Pancreas (tissue), 10 donors: ENCODE data around the gene CENPA. TPM values are rescaled to one million over a fixed set of nuclear protein-coding genes. Genes with fewer than 3 reads are reported as not detected.

Experiments
- ATAC-seq, 4 donors: fragments of 200-7000 bp; cut with Tn5 transposase; one replicate each; pipeline versions ENCODE4 v1.8.0 to v1.9.1; 2020; ENCODE audit warnings: mild to moderate bottlenecking in 4 of 4, moderate library complexity in 4 of 4
- DNase-seq, 6 donors: peaks; one replicate each; pipeline ENCODE4 v3.0.0-alpha.2; 2020
- FAIRE-seq: peaks from 2 replicates; lab custom pipeline; 2012; peaks lifted over from hg19 to GRCh38; lab: Jason Lieb, UNC
- H3K27ac ChIP-seq, 4 donors: fragments of 200-600 bp; sonication (generic); 1 replicate in 3 of 4; 2 replicates in 1 of 4; pipeline versions ENCODE4 v1.5.0 to v1.8.0; 2020
- H3K27me3 ChIP-seq, 4 donors: fragments of 200-600 bp; one replicate each; pipeline ENCODE4 v1.8.0; 2021
- H3K36me3 ChIP-seq, 3 donors: fragments of 200-600 bp; sonication (generic) in 1 of 3; one replicate each; pipeline versions ENCODE4 v1.5.0 to v1.8.0; 2020 to 2021
- H3K4me1 ChIP-seq, 3 donors: fragments of 200-600 bp; one replicate each; pipeline ENCODE4 v1.8.0; 2021
- H3K4me3 ChIP-seq, 4 donors: fragments of 200-600 bp; sonication (generic) in 2 of 4; one replicate each; pipeline versions ENCODE4 v1.5.0 to v1.8.0; 2020 to 2021
- H3K9me3 ChIP-seq, 4 donors: fragments of 200-600 bp; one replicate each; pipeline ENCODE4 v1.8.0; 2021
- WGBS, 2 donors: extraction: QIAGEN DNeasy Blood & Tissue Kit; methylation state at CpG; one replicate each; pipeline ENCODE4 v1.1.7; 2013; 5-methylcytosine and 5-hydroxymethylcytosine counted together
- intact Hi-C, 3 donors: fragments of 100-400 bp; cut with DNase I; formaldehyde crosslinking; loops; one replicate each; pipeline versions ENCODE4 v1.11.1 to v1.14.2; 2022
- polyA plus RNA-seq, 2 donors: library from polyadenylated mRNA; stranded (reverse); fragments of 200-250 nt; gene quantifications; one replicate each; pipeline ENCODE4 v1.2.3, GENCODE V29; 2013
- total RNA-seq, 6 donors: library from RNA; stranded (reverse); fragmentation: NEBNext Ultra II Directional in 4 of 6; extraction: Animal tissue kit (Norgen Biotek cat#: 25700) in 4 of 6; gene quantifications; one replicate each; pipeline versions ENCODE4 v1.2.1 to v1.2.4, GENCODE V29; 2021 to 2023
- TF ChIP-seq, protein P1 (sequence below), 4 donors: fragments of 200-600 bp; sonication (generic) in 3 of 4; IDR thresholded peaks; one replicate each; pipeline versions ENCODE4 v1.5.0 to v1.8.0; 2021; ENCODE audit warnings: antibody characterized with exemption in 4 of 4
- donor health status: healthy with polysubstance abuse.
- donor health status: DM: no; HTN: no; CAD: no; lungs with moderate emphysema.
- donor health status: DM: no; HTN: no; CAD: no.
- donor health status: control.
- donor health status: control.
- donor health status: Bipolar disorder and iron deficiency.
- donor health status: DM: yes; HTN: yes; CAD: no.
- donor health status: DM: no; HTN: no; CAD: no.
- donor health status: DM: no; HTN: no; CAD: no.
- donor health status: DM: yes; HTN: yes; CAD: no.

The CENPA gene
- total and polyA plus RNA-seq, 8 donors, result 0.14 to 1.2 (median 0.47) TPM; not detected in 3

GRCh38 chr2:26801328-26801727, 15.5 kb downstream of the CENPA start:
- TF ChIP-seq, protein P1, sequence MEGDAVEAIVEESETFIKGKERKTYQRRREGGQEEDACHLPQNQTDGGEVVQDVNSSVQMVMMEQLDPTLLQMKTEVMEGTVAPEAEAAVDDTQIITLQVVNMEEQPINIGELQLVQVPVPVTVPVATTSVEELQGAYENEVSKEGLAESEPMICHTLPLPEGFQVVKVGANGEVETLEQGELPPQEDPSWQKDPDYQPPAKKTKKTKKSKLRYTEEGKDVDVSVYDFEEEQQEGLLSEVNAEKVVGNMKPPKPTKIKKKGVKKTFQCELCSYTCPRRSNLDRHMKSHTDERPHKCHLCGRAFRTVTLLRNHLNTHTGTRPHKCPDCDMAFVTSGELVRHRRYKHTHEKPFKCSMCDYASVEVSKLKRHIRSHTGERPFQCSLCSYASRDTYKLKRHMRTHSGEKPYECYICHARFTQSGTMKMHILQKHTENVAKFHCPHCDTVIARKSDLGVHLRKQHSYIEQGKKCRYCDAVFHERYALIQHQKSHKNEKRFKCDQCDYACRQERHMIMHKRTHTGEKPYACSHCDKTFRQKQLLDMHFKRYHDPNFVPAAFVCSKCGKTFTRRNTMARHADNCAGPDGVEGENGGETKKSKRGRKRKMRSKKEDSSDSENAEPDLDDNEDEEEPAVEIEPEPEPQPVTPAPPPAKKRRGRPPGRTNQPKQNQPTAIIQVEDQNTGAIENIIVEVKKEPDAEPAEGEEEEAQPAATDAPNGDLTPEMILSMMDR (IDR thresholded peaks at IDR 0.05), result no peak
- intact Hi-C loops, result no loop called here
- ATAC-seq (no peak), DNase-seq (no peak), FAIRE-seq (no peak)
- H3K27ac ChIP-seq, result no peak overlapping the region
- WGBS, 2 donors, result 67 to 75% methylated on average over 4 of the region's 4 CpGs
- no peaks in the 10 kb centered on the region for H3K27me3 ChIP-seq
- no peaks in the 10 kb centered on the region for H3K36me3 ChIP-seq
- H3K4me1 ChIP-seq, result no peaks in the 10 kb centered on the region
- no peaks in the 10 kb centered on the region for H3K9me3 ChIP-seq
- no peak overlapping the region for H3K4me3 ChIP-seq

GRCh38 chr2:26801796-26802195, 15.9 kb downstream of the CENPA start:
- DNase-seq (no peak), FAIRE-seq (no peak), ATAC-seq (no peak)
- intact Hi-C loops, result no loop called here
- Histone ChIP-seq H3K9me3 (no peaks in the 10 kb centered on the region), H3K4me3 (no peak overlapping the region), H3K27me3 (no peaks in the 10 kb centered on the region), H3K27ac (no peak overlapping the region), H3K36me3 (no peaks in the 10 kb centered on the region), H3K4me1 (no peaks in the 10 kb centered on the region)
- WGBS, 2 donors, result 92 to 93% methylated on average over 7 of the region's 7 CpGs
- TF ChIP-seq, protein P1 (IDR thresholded peaks at IDR 0.05), result no peak

DNA sequence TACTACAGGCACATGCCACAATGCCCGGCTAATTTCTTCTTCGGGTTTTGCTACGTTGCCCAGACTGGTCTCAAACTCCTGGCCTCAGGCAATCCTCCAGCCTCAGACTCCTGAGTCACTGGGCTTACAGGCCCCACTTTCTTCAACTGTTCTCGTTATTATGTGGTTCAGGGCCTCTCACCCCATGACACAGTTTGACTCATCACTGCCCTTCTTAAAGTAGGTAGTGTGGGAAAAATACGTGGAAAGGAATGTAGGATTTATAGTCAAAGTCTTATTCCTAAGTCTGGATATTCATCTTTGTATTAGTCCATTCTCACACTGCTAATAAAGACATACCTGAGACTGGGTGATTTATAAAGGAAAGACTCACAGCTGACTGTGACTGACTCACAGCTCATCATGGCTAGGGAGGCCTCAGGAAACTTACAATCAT, 19.4 kb downstream of the CENPA start:
- intact Hi-C loops, result no loop called here

GRCh38 chr2:26807788-26808460, 22.1 kb downstream of the CENPA start:
- intact Hi-C loops, result no loop called here

More for the DNA sequence above, 19.4 kb downstream of the CENPA start:
- H3K27ac ChIP-seq, result no peak overlapping the region
- no peaks in the 10 kb centered on the region for H3K9me3 ChIP-seq
- H3K36me3 ChIP-seq, result no peaks in the 10 kb centered on the region
- FAIRE-seq (no peak), DNase-seq (no peak), ATAC-seq (no peak)
- TF ChIP-seq, protein P1 (IDR thresholded peaks at IDR 0.05), result no peak
- no peaks in the 10 kb centered on the region for H3K27me3 ChIP-seq
- WGBS, 2 donors, result 72 to 75% methylated on average over 5 of the region's 5 CpGs
- H3K4me3 ChIP-seq, result no peak overlapping the region
- no peaks in the 10 kb centered on the region for H3K4me1 ChIP-seq

GRCh38 chr2:26809211-26809610, 23.4 kb downstream of the CENPA start:
- FAIRE-seq (no peak), DNase-seq (no peak), ATAC-seq (no peak)
- H3K9me3 ChIP-seq, result no peaks in the 10 kb centered on the region
- no peak overlapping the region for H3K4me3 ChIP-seq
- H3K4me1 ChIP-seq, result no peaks in the 10 kb centered on the region
- H3K27ac ChIP-seq, result no peak overlapping the region
- WGBS, 2 donors, result 78 to 87% methylated on average over 3 of the region's 3 CpGs
- no peaks in the 10 kb centered on the region for H3K27me3 ChIP-seq
- intact Hi-C loops, result no loop called here
- TF ChIP-seq, protein P1 (IDR thresholded peaks at IDR 0.05), result no peak
- H3K36me3 ChIP-seq, result no peaks in the 10 kb centered on the region

More at GRCh38 chr2:26807788-26808460, 22.1 kb downstream of the CENPA start:
- FAIRE-seq (no peak), DNase-seq (no peak), ATAC-seq (no peak)
- H3K27ac ChIP-seq, result no peak overlapping the region
- no peaks in the 10 kb centered on the region for H3K9me3 ChIP-seq
- WGBS, 2 donors, result 60 to 63% methylated on average over 2 of the region's 2 CpGs
- H3K27me3 ChIP-seq, result no peaks in the 10 kb centered on the region
- no peaks in the 10 kb centered on the region for H3K4me1 ChIP-seq
- no peaks in the 10 kb centered on the region for H3K36me3 ChIP-seq
- H3K4me3 ChIP-seq, result no peak overlapping the region
- TF ChIP-seq, protein P1 (IDR thresholded peaks at IDR 0.05), result no peak
